Colonic mucosa (tissue), 4 donors: Measurements from ENCODE around the gene SPI1. TPM values are rescaled to one million over a fixed set of nuclear protein-coding genes. Genes with fewer than 3 reads are reported as not detected.

Experiments
- DNase-seq: peaks from one replicate; pipeline ENCODE4 v3.0.0-alpha.2; 2020
- H3K27ac ChIP-seq: fragments of 200-600 bp; one replicate; pipeline ENCODE4 v1.8.0; 2021
- H3K27me3 ChIP-seq: fragments of 200-600 bp; one replicate; pipeline ENCODE4 v1.8.0; 2021
- H3K36me3 ChIP-seq: fragments of 200-600 bp; one replicate; pipeline ENCODE4 v1.8.0; 2021
- H3K4me1 ChIP-seq: fragments of 200-600 bp; one replicate; pipeline ENCODE4 v1.8.0; 2021; ENCODE audit warnings: mild to moderate bottlenecking
- H3K4me3 ChIP-seq: fragments of 200-600 bp; one replicate; pipeline ENCODE4 v1.8.0; 2021
- H3K9ac ChIP-seq, 2 donors: one replicate each; pipeline ENCODE4 v1.7.0; 2013; ENCODE audit warnings: control low read depth in 2 of 2, low read depth in 2 of 2, low read length in 2 of 2
- H3K9me3 ChIP-seq: fragments of 200-600 bp; one replicate; pipeline ENCODE4 v1.8.0; 2021
- CTCF ChIP-seq: fragments of 200-600 bp; IDR thresholded peaks from one replicate; pipeline ENCODE4 v1.8.0; 2022; ENCODE audit warnings: antibody characterized with exemption, mild to moderate bottlenecking
- intact Hi-C: fragments of 100-400 bp; cut with DNase I; formaldehyde crosslinking; loops from one replicate; pipeline ENCODE4 v1.14.1; 2022
- total RNA-seq, 2 donors: library from RNA; stranded (reverse); fragmentation: NEBNext Ultra II Directional in 1 of 2; extraction: Animal tissue kit (Norgen Biotek cat#: 25700) in 1 of 2; gene quantifications; one replicate each; pipeline ENCODE4 v1.2.1, GENCODE V29; 2021
- donor health status: healthy.
- donor health status: DM: no; HTN: no; CAD: no.
- donor health status: DM: no; HTN: no; CAD: no.

The SPI1 gene
- total RNA-seq, 2 donors from 2014 or later: 4.7 to 11.9 TPM

DNA sequence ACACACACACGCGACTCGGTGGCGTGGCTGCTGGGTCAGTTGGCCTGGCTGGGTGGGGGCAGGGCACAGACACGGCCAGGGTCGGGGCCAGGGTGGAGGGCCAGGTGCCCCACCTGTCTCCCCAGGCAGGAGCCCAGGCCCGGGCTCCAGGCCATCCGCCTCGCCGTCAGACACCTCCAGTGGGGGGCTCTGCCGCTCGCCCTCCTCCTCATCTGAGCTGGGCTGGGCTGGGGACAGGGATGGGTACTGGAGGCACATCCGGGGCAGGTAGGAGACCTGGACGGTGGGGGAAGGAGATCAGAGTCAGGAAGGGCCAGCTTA is 19.7 kb downstream of the SPI1 start:
- no peak for DNase-seq
- Histone ChIP-seq H3K4me1 (no peaks in the 10 kb centered on the region), H3K9me3 (no peaks in the 10 kb centered on the region), H3K36me3 (no peaks in the 10 kb centered on the region), H3K27ac (no peak overlapping the region), H3K9ac (no peak overlapping the region), H3K27me3 (no peaks in the 10 kb centered on the region), H3K4me3 (no peak overlapping the region)
- no peak for TF ChIP-seq CTCF
- intact Hi-C loops: loop anchor here (5.0 to 10.0 kb wide), 2 partner anchors 181 to 474 kb away; partner anchors contain the start of gene ARFGAP2

GRCh38 chr11:47357985-47358730 is 20.2 kb downstream of the SPI1 start:
- no peak overlapping the region for H3K9ac ChIP-seq
- no peak overlapping the region for H3K4me3 ChIP-seq
- intact Hi-C loops: loop anchor here (5.0 to 10.0 kb wide), 2 partner anchors 181 to 473 kb away; partner anchors contain the start of gene ARFGAP2
- no peak for DNase-seq
- no peak overlapping the region for H3K27ac ChIP-seq
- H3K36me3 ChIP-seq: no peaks in the 10 kb centered on the region
- H3K4me1 ChIP-seq: no peaks in the 10 kb centered on the region
- TF ChIP-seq CTCF: no peak
- no peaks in the 10 kb centered on the region for H3K27me3 ChIP-seq
- no peaks in the 10 kb centered on the region for H3K9me3 ChIP-seq

DNA sequence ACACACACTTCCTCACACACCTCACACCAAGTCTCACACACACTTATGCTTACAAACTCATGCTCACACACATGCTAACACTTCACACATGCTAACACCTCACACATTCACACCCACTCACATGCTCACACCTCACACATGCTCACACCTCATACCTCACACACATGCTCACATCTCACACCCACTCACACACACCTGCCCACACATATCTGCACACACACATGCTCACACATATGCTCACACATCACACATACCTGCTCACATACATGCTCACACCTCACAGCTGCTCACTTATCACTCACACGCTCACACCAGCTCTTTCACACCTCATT is 21.4 kb downstream of the SPI1 start:
- Histone ChIP-seq H3K4me3 (no peak overlapping the region), H3K9me3 (no peaks in the 10 kb centered on the region), H3K27me3 (no peaks in the 10 kb centered on the region), H3K36me3 (no peaks in the 10 kb centered on the region), H3K4me1 (no peaks in the 10 kb centered on the region), H3K27ac (no peak overlapping the region), H3K9ac (no peak overlapping the region)
- no peak for TF ChIP-seq CTCF
- DNase-seq: no peak
- intact Hi-C loops: loop anchor here (5.0 to 10.0 kb wide), 2 partner anchors 180 to 472 kb away; partner anchors contain the start of gene ARFGAP2

GRCh38 chr11:47356129-47356997 is 22.0 kb downstream of the SPI1 start:
- no peak for DNase-seq
- no peaks in the 10 kb centered on the region for H3K27me3 ChIP-seq
- TF ChIP-seq CTCF: no peak
- no peaks in the 10 kb centered on the region for H3K9me3 ChIP-seq
- no peak overlapping the region for H3K4me3 ChIP-seq
- H3K27ac ChIP-seq: no peak overlapping the region
- H3K36me3 ChIP-seq: no peaks in the 10 kb centered on the region
- H3K9ac ChIP-seq: no peak overlapping the region
- intact Hi-C loops: loop anchor here (5.0 to 10.0 kb wide), 2 partner anchors 179 to 472 kb away; partner anchors contain the start of gene ARFGAP2
- no peaks in the 10 kb centered on the region for H3K4me1 ChIP-seq

GRCh38 chr11:47355283-47356128 is 22.8 kb downstream of the SPI1 start:
- intact Hi-C loops: loop anchor here (5.0 to 10.0 kb wide), 2 partner anchors 178 to 471 kb away; partner anchors contain the start of gene ARFGAP2
- H3K36me3 ChIP-seq: no peaks in the 10 kb centered on the region

More at GRCh38 chr11:47355283-47356128, 22.8 kb downstream of the SPI1 start:
- peak; percentile 99 for DNase-seq
- Histone ChIP-seq H3K9me3 (no peaks in the 10 kb centered on the region), H3K9ac (peak overlapping the region; percentile 50 to 58), H3K27me3 (no peaks in the 10 kb centered on the region), H3K4me3 (peak overlapping the region; percentile 41), H3K27ac (no peak overlapping the region), H3K4me1 (no peaks in the 10 kb centered on the region)
- TF ChIP-seq CTCF: peak; percentile 89
